GM21786 (cell line): ENCODE data around the gene AHCY.
"Not testable (repeated sequence)": the region's sequence is repeated elsewhere in the genome, so short reads cannot be mapped to it uniquely, and the experiment has no call there.

ENCODE experiments used
- ATAC-seq: cut with Tn5 transposase; IDR thresholded peaks from one replicate; pipeline ENCODE4 v1.9.1; 2021; ENCODE audit not compliant: unreplicated experiment

Gene AHCY

DNA sequence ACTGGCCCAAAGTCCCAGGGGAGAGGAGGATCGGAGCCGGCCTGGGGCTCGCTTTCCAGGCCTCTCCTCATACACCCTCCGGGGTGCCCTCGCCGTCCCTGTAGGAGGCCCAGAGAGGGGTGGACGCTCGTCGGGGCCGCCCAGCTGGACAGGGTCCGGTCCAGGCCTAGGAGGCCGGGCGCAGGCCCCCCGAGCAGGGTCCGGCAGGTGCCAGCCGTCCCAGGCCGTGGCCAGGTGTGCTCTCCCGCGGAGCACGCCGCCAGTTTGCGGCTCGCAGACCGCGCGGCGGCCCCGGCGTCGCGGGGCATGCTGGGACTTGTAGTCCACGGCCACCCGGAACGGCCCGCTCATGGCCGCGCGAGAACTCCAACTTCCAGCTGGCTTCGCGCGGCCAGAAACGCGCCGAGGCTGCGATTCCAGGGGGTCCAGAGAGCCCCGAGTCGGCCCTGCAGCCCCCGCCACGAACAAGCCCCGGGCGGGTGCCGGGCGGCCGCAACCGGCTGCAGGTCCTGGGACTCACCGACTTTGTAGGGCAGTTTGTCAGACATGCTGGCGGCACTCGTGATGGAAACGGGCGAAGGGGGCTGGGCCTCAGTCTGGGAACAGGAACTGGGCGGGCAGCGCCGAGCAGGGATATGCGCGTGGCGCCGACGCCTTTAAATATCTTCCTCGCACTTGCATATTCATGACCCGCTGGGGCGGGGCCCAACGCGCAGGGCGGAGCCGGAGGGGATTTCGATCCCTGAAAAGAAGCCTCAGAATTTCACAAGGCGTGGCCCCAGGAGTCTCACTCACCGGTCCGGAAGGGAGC is at the start of gene AHCY:
Gene AHCY (minus strand): TSS at position 633 of the 811 bp plus-strand sequence. CDS start 85 bp downstream, at position 548.
- ATAC-seq: peak; percentile 90

DNA sequence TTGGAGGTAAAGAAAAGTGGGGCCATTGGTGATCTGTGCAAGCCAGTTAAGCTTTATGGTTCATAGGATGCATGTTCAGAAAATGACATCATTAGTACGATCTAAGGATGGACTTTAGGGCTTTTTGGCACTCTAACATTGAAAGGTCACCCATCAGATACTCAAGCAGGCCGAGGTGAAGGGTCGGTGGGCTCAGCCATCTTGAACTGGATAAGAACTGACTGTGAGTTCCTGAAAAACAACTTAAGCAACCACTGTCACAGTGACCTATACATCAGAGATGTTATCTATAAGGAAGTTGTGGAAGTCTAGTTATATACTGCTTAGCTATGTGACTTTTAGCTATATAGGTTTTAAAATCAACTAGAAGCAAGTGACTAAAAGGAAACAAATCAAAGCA is 46.9 kb upstream of the AHCY start:
- ATAC-seq: no peak

DNA sequence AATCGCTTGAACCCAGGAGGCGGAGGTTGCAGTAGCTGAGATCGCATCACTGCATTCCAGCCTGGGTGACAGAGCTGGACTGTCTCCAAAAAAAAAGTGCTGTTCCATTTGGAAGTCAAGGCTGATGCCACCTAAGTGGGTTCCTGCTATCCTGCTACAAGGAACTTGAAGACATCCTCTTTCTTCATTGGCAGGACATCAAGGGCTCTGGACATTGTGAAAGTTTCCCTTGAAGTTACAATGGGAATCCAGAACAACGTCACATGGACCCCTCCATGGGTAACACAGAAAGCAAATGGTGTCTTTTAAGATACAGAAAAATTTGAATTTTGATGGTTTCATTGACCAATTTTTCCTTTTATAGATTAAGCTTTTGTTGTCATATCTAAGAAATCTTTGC is 44.4 kb upstream of the AHCY start:
- ATAC-seq: no peak

DNA sequence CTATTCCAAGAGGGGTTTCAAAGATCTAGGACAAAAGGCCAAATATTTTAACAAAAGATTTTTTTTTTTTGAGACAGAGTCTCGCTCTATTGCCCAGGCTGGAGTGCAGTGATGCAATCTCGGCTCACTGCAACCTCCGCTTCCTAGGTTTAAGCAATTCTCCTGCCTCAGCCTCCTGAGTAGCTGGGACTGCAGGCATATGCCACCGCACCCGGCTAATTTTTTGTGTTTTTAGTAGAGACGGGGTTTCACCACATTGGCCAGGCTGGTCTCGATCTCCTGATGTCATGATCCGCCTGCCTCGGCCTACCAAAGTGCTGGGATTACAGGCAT is 43.3 kb upstream of the AHCY start:
- not testable (repeated sequence) for ATAC-seq

DNA sequence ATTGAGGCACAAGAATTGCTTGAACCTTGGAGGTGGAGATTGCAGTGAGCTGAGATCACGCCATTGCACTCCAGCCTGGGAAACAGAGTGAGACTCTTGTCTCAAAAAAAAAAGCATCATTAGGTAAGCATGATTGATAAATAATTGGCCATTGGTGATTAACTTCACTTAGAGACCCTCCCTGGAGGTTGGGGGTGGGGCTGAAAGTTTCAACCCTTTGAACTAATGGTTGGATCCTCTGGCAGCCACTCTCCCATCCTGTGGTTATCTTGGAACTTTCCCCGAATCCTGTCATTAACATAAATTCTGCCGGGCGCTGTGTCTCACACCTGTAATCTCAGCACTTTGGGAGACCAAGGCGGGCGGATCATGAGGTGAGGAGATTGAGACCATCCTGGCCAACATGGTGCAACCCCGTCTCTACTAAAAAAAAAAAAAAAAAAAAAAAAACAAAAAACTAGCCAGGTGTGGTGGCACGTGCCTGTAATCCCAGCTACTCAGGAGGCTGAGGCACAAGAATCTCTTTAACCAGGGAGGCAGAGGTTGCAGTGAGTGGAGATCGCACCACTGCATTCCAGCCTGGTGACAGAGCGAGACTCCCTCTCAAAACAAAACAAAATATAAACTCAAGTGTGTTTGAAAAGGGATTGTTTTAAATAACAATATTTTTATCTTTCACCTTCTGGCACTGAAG is 42.8 kb upstream of the AHCY start:
- ATAC-seq: not testable (repeated sequence)

DNA sequence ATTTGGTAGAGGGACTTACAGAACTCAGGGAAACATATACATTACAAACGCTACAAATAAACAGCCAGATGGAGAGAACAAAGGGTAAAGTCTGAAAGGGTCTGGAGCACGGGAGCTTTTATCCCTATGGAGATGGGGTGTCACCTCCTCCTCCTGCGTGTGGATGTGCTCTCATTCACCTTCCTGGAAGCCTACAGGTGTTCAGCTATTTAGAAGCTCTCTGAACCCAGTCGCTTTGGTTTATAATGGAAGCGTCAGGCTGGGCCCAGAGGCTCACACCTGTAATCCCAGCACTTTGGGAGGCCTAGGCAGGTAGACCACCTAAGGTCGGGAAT is 42.2 kb upstream of the AHCY start:
- ATAC-seq: no peak

DNA sequence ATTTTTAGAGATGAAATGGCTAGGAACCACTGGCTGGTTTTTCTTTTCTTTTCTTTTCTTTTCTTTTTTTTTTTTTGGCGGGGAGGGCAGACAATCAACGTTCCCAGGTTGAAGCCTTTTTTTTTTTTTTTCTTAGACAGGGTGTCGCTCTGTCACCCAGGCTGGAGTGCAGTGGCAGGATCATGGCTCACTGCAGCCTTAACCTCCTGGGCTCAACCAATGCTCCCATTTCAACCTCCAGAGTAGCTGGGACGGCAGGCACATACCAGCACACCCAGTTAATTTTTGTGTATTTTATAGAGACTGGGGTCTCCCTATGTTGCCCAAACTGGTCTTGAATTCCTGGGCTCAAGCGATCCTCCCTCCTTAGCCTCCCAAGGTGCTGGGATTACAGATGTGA is 41.1 kb upstream of the AHCY start:
- no peak for ATAC-seq

DNA sequence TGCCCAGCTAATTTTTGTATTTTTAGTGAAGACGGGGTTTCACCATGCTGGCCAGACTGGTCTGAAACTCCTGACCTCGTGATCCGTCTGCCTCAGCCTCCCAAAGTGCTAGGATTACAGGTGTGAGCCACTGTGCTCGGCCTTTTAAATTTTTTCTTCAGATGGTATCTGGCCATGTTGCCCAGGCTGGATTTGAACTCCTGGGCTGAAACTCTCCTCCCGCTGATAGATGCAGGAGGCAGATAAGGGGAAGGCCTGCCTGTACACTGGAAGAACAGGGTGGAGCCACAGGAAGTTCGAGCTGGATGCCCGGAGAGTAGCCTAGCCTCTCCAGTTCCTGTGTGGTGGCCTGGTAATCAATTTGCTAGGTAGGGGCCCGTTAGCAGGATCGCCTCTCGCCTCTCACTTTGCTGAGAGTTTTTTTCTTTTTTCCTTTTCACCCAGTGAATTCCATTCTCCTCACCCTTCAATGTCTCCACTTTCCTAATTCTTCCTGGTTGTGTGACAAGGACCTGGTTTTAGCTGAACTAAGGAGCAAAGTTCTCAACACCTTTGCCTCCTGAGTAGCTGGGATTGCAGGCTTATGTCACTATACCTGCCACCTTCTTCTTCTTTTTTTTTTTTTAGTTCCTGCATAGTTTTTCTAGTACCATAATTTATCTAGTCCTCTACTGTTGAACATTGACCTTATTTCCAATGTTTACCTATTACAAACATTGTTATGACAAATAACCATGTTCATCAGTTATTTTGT is 40.5 kb upstream of the AHCY start:
- ATAC-seq: no peak

DNA sequence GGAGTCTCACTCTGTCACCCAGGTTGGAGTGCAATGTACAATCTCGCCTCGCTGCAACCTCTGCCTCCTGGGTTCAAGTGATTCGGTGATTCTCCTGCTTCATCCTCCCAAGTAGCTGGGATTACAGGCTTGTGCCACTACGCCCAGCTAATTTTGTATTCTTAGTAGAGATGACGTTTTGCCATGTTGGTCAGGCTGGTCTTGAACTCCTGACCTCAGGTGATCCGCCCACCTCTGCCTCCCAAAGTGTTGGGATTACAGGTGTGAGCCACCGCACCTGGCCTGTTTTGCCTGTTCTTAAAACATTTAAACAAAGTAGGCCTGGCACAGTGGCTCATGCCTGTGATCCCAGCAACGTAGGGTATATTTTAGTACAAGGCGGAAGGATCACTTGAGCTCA is 38.0 kb upstream of the AHCY start:
- not testable (repeated sequence) for ATAC-seq

DNA sequence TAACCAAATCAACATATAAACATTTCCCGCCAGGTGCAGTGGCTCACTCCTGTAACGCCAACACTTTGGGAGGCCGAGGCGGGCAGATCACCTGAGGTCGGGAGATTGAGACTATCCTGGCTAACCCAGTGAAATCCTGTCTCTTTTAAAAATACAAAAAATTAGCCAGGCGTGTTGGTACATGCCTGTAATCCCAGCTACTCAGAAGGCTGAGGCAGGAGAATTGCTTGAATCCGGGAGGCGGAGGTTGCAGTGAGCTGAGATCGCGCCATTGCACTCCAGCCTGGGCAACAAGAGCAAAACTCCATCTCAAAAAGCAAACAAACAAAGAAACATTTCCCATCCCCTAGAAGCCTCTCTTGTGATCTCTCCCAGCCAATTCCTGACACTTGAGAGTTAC is 37.6 kb upstream of the AHCY start:
- not testable (repeated sequence) for ATAC-seq

DNA sequence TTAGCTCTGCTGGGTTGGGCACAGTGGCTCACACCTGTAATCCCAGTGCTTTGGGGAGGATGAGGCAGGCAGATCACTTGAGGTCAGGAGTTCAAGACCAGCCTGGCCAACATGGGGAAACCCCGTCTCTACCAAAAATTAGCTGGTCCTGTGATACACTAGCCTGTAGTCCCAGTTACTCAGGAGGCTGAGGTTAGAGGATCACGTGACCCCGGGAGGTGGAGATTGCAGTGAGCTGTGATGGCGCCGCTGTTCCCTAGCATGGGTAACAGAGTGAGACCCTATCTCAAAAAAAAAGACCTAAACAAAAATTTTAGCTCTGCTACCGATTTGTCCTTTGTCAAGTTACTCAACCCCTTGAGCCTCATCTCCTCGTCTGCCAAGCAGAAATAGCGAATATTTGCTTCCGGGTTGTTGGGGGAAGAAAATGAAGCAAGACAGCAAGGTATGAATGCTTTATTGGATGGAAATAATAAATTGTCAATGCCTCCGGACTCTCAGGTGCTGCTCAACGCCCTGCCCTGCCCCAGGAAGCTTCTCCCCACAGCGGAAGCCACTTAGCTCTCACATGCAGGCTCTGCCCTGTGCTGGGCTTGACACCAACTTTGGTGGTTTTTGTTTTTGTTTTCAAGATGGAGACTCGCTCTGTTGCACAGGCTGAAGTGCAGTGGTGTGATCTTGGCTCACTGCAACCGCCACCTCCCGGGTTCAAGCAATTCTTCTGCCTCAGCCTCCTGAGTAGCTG is 35.0 kb upstream of the AHCY start:
- no peak for ATAC-seq

DNA sequence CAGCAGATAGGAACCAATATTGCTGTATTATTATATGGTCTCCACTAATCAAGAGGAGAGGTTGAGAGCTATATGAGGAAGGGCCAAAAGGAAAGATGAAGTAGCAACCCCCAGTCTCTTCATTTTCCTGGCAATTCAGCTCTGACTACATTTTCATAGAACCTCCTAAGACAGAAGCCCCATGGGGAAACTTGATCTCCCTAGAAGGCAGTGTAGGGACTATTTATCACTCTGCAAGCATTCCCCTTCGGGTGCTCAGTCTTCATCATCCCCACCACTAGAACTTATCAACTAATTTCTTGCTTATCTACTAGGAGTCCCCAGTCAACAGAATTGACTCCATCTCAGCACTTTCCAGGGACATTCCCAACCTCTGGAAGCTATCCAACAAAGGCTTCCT is 34.4 kb upstream of the AHCY start:
- no peak for ATAC-seq

DNA sequence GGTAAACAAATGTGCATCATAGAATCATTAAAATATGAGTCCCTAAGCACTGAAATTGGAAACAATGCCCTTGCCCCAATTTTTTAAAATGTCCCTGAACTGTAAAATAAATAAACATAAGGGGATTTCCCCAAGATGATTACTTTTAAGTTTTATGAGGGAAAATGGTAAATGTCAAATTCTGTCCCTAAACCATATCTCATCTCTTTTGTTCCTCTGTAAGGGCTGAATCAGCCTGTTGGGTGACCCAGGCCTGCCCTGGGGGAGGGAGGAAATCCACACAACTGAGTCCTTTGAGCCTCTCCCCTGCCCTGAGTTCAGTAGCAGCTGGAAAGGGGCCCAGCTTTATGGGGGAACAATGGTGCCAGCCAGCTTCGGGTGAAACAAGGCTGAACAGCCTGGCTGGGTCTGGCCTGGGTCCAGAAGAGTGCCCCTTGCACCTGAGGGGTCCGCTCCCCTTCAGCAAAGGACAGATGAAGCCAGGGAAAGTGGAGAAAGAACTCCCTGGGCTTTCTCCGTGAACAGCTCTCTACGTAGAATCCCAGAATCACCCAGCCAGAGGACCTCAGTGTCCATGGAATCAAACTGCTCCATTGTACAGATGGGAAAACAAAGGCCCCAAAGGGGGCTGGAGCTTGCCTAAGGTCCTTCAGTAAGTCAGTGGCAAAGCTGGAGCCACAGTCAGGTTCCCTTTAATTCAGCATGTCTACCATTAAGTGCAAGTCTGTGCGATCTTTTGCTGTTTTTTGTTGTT is 31.7 kb upstream of the AHCY start:
- ATAC-seq: no peak

DNA sequence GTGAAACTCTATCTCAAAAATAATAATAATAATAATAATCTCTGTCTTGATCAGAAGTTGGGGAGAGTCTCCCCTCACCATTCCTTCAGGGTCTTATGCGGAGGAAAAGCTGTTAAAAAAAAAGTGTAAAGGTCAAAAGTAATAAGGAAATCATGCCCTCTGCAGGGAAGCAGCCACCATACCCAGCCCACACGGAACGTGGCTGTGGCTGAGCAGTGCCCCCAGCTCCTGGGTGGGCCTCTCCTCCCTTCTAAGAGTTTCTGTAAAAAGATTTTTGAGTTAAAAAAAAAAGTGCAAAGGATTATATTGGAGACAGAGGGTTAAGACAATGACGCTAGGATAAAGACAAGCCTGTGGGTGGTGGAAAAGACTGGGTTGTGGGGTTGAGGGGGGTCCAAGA is 30.6 kb upstream of the AHCY start:
- no peak for ATAC-seq

DNA sequence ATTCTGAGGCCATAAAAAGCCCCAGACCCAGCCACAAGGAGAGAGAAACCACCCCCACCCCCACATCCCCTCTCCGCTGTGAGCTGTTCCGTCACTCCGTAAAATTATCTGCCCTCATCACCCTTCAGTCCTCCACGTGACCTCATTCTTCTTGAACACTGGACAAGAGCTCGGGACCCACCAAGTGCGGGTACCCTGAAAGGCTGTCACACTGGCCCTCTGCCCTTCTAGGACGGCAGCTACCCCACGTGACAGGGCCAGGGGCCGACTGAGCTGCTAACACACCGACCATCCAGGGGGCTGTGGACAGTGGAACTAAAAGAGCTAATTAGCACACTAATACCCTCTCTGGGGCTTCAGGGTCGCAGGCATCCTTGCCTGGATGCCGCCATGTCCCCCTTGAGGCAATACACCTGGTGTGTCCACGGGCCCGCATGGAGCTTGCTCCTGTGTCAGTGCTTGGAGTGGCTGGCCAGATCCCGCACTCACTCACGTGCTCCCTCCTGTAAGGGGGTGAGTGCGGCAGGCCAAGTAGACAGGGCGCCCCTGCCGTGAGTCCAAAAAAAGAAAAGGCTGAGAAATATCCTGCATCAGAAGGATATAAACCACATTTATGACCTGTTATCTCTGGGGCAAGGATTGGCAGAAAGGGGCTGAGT is 29.2 kb upstream of the AHCY start:
- ATAC-seq: no peak

DNA sequence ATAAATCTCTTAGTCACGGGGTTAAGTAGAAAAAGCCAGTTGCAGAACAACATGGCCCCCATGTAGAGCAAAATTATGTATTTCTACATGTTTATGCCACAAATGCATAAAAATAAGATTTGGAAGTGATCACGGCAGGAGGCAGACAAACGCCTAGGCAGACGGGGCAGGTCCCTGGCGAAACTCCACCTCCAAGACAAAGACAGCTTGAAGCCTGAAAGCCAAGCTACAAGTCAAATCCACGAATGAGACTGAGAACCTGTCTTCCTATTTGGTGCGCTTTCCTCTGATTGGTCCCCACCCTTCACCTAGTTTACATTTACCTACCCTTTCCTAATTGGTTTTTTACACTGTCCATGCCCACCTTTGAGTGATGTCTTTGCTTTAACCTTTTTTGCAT is 28.7 kb upstream of the AHCY start:
- ATAC-seq: no peak

DNA sequence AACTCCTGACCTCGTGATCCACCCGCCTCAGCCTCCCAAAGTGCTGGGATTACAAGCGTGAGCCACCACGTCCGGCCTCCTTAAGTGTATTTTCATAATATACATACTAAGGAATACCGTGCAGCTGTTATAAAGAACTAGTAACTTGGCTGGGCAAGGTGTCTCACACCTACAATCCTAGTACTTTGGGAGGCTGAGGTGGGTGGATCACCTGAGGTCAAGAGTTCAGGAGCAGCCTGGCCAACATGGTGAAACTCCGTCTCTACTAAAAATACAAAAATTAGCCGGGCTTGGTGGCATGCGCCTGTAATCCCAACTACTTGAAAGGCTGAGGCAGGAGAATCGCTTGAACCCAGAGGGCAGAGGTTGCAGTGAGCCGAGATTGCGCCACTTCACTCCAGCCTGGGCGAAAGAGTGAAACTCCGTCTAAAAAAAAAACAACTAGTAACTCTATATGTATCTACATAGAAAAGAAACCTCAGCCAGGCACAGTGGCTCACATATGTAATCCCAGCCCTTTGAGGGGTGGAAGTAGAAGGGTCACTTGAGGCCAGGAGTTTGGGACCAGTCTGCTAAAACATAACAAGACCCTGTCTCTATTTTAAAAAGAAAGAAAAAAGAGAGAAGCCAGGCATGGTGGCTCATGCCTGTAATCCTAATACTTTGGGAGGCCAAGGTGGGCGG is 27.8 kb upstream of the AHCY start:
- ATAC-seq: not testable (repeated sequence)

DNA sequence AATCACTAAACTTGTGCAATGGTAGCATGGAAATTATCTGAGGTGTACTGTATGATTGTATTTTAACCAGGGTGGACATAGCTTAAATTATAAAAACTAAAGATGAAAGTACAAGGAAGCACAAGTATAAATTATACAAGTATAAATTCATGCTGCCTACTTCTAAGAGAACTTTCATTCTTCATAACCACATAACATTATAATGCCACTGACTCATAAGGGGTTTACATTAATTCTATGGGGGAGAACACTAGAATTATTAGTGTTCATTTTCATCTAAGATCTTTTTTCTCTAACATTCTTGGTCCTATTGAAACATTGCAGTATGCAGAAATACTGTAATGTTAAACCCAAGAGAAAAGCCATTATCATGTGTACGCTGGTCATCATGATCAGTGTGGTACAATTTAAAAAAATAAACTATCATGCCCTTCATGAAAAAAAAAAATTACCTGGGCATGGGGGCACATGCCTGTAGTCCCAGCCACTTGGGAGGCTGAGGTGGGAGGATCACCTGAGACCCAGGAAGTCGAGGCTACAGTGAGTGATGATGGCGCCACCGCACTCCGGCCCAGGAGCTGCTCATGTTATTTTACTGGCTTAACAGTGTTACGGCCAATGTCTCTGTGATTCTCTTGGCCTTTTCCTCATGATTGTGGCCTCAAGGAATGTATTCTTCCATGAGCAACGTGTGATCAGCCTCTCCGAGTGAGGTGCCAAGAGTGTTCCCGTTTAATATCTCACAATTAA is 25.9 kb upstream of the AHCY start:
- no peak for ATAC-seq

DNA sequence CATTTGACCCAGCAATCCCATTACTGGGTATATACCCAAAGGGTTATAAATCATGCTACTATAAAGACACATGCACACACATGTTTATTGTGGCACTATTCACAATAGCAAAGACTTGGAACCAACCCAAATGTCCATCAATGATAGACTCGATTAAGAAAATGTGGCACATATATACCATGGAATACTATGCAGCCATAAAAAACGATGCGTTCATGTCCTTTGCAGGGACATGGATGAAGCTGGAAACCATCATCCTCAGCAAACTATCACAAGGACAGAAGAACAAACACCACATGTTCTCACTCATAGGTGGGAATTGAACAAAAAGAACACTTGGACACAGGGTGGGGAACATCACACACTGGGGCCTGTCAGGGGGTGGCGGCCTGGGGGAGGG is 25.1 kb upstream of the AHCY start:
- not testable (repeated sequence) for ATAC-seq
